B cell (primary cell): ENCODE measurements around the gene EN1. TPM values are rescaled to one million over a fixed set of nuclear protein-coding genes. Genes with fewer than 3 reads are reported as not detected.

Experiments
- ATAC-seq: fragments of 200-7000 bp; cut with Tn5 transposase; one replicate; pipeline ENCODE4 v1.10.0; 2021; ENCODE audit warnings: low read depth, mild to moderate bottlenecking, moderate number of reproducible peaks, moderate library complexity
- CTCF ChIA-PET: fragments of 350-600 bp; sonication (Branson Sonifier 250); formaldehyde crosslinking; loops from one replicate; lab custom pipeline; 2021; ENCODE audit warnings: antibody characterized with exemption, inconsistent platforms; lab: Charles Lee
- POLR2A ChIA-PET: fragments of 350-600 bp; sonication (Branson Sonifier 250); formaldehyde crosslinking; loops from one replicate; lab custom pipeline; 2021; ENCODE audit warnings: antibody characterized with exemption; lab: Charles Lee
- DNase-seq: peaks from one replicate; pipeline ENCODE4 v3.0.0; 2013
- H2AFZ ChIP-seq: 2 replicates; pipeline ENCODE4 v1.6.1; 2012; ENCODE audit warnings: mild to moderate bottlenecking, low read depth, low read length; ENCODE audit not compliant: insufficient read depth, poor library complexity, severe bottlenecking
- H3K27ac ChIP-seq, 2 donors: 1 replicate in 1 of 2; 2 replicates in 1 of 2; pipeline ENCODE4 v1.5.1; 2012 to 2013; ENCODE audit warnings: low read length in 2 of 2, mild to moderate bottlenecking in 2 of 2, moderate library complexity in 1 of 2
- H3K27me3 ChIP-seq, 4 experiments: fragments of 200-600 bp in 1 of 4; sonication (generic) in 1 of 4; replicated peaks in 1 of 4; 1 replicate in 2 of 4; 2 replicates in 2 of 4; pipeline versions ENCODE4 v1.6.1 to v1.7.0; 2013 to 2016; ENCODE audit warnings: low read length in 3 of 4, mild to moderate bottlenecking in 2 of 4, mixed read lengths in 1 of 4, moderate library complexity in 1 of 4; ENCODE audit not compliant: insufficient read depth in 4 of 4, control insufficient read depth in 3 of 4; ENCODE audit errors: control extremely low read depth in 1 of 4
- H3K36me3 ChIP-seq, 2 experiments: replicated peaks in 1 of 2; 1 replicate in 1 of 2; 2 replicates in 1 of 2; pipeline versions ENCODE4 v1.6.1 to v1.7.1; 2013; ENCODE audit warnings: low read length in 1 of 2; ENCODE audit not compliant: insufficient read depth in 2 of 2, control insufficient read depth in 1 of 2; ENCODE audit errors: control extremely low read depth in 1 of 2, extremely low read depth in 1 of 2
- H3K4me1 ChIP-seq, 2 donors: fragments of 200-600 bp in 1 of 2; sonication (generic) in 1 of 2; 1 replicate in 1 of 2; 2 replicates in 1 of 2; pipeline versions ENCODE4 v1.5.1 to v1.6.1; 2013 to 2017; ENCODE audit warnings: low read length in 2 of 2; ENCODE audit not compliant: control insufficient read depth in 2 of 2, insufficient read depth in 2 of 2
- H3K4me2 ChIP-seq: replicated peaks from 2 replicates; pipeline ENCODE3; 2012; ENCODE audit warnings: mild to moderate bottlenecking, low read depth, low read length; ENCODE audit not compliant: poor library complexity, severe bottlenecking
- H3K4me3 ChIP-seq, 5 experiments: fragments of 200-600 bp in 1 of 5; sonication (generic) in 1 of 5; 1 replicate in 3 of 5; 2 replicates in 2 of 5; pipeline versions ENCODE4 v1.5.1 to v1.7.0; 2011 to 2016; ENCODE audit warnings: low read length in 4 of 5, mild to moderate bottlenecking in 4 of 5, low read depth in 2 of 5, control low read depth in 1 of 5, moderate library complexity in 1 of 5; ENCODE audit not compliant: insufficient read depth in 1 of 5; ENCODE audit errors: control extremely low read depth in 1 of 5, extremely low read depth in 1 of 5
- H3K79me2 ChIP-seq: fragments of 200-600 bp; sonication (generic); one replicate; pipeline ENCODE4 v1.6.0; 2016; ENCODE audit warnings: low read length; ENCODE audit not compliant: control insufficient read depth, insufficient read depth
- H3K9ac ChIP-seq: fragments of 200-600 bp; sonication (generic); 2 replicates; pipeline ENCODE4 v1.6.1; 2017; ENCODE audit warnings: mild to moderate bottlenecking, low read length, moderate library complexity
- H3K9me3 ChIP-seq, 3 donors: one replicate each; pipeline versions ENCODE4 v1.6.1 to v1.7.1; 2013; ENCODE audit warnings: low read length in 2 of 3; ENCODE audit not compliant: control insufficient read depth in 2 of 3, insufficient read depth in 1 of 3; ENCODE audit errors: control extremely low read depth in 1 of 3
- H4K20me1 ChIP-seq: 2 replicates; pipeline ENCODE4 v1.6.0; 2012; ENCODE audit warnings: mild to moderate bottlenecking, low read length; ENCODE audit not compliant: insufficient read depth, control insufficient read depth, poor library complexity, severe bottlenecking
- H3K27ac Mint-ChIP-seq: one replicate; pipeline ENCODE4 v1.8.0; 2021; ENCODE audit warnings: mixed read lengths
- H3K27me3 Mint-ChIP-seq: one replicate; pipeline ENCODE4 v1.8.0; 2021; ENCODE audit warnings: mixed read lengths
- H3K4me1 Mint-ChIP-seq: one replicate; pipeline ENCODE4 v1.8.0; 2021; ENCODE audit warnings: mixed read lengths
- H3K4me3 Mint-ChIP-seq: one replicate; pipeline ENCODE4 v1.8.0; 2021; ENCODE audit warnings: mixed read lengths
- H3K9me3 Mint-ChIP-seq: one replicate; pipeline ENCODE4 v1.8.0; 2022; ENCODE audit warnings: mixed read lengths; ENCODE audit not compliant: insufficient read depth
- CTCF ChIP-seq: fragments of 200-600 bp; IDR thresholded peaks from one replicate; pipeline ENCODE4 v1.8.0; 2022; ENCODE audit warnings: antibody characterized with exemption, mild to moderate bottlenecking
- EZH2 ChIP-seq: IDR thresholded peaks from 2 replicates; pipeline ENCODE4 v1.6.1; 2012; ENCODE audit warnings: borderline replicate concordance, low read depth, mild to moderate bottlenecking, moderate library complexity, low read length; ENCODE audit not compliant: insufficient read depth, poor library complexity, severe bottlenecking
- WGBS: methylation state at CpG from one replicate; pipeline ENCODE4 v1.1.5; 2013; ENCODE audit warnings: missing lambda C conversion rate; ENCODE audit not compliant: insufficient coverage; 5-methylcytosine and 5-hydroxymethylcytosine counted together
- intact Hi-C: fragments of 100-400 bp; cut with micrococcal nuclease; formaldehyde crosslinking; loops from one replicate; pipeline ENCODE4 v1.10.0; 2022
- polyA plus RNA-seq: library from polyadenylated mRNA; depleted of rRNA; stranded (reverse); fragments of >200 nt; gene quantifications from 2 replicates; pipeline ENCODE4 v1.2.3, GENCODE V29; 2012
- total RNA-seq, 2 donors: library from RNA; stranded (reverse); fragments of 120-200 nt in 1 of 2; gene quantifications; 1 replicate in 1 of 2; 2 replicates in 1 of 2; pipeline versions ENCODE4 v1.2.3 to v1.2.4, GENCODE V29; 2013 to 2022

EN1 gene
- total and polyA plus RNA-seq, 2 donors (not counting 1 experiment from before 2014, with no cell fraction given), result not detected

- WGBS, result 43% methylated on average over 22 of the region's 23 CpGs
- peaks cover 0 to 33% (median 14%) of the 10 kb centered on the region in 4 experiments for H3K27me3 ChIP-seq
- peaks cover 44% of the 10 kb centered on the region for H3K27me3 Mint-ChIP-seq
Observed at GRCh38 chr2:118806797-118807667, 40.4 kb downstream of the EN1 start.

More at GRCh38 chr2:118806797-118807667, 40.4 kb downstream of the EN1 start:
- ChIA-PET CTCF (no interaction called here), POLR2A (no interaction called here)
- Histone ChIP-seq H3K79me2 (no peaks in the 10 kb centered on the region), H3K4me1 (peaks cover 0 to 4% of the 10 kb centered on the region in 2 donors), H2AFZ (no peak overlapping the region), H4K20me1 (no peaks in the 10 kb centered on the region), H3K27ac (no peak overlapping the region), H3K9me3 (peaks cover 0 to 11% (median 0%) of the 10 kb centered on the region in 3 donors), H3K36me3 (no peaks in the 10 kb centered on the region), H3K9ac (no peak overlapping the region), H3K4me3 (no peak overlapping the region), H3K4me2 (no peak overlapping the region)
- no peak overlapping the region for H3K4me3 Mint-ChIP-seq
- ATAC-seq (no peak), DNase-seq (no peak)
- no peaks in the 10 kb centered on the region for H3K4me1 Mint-ChIP-seq
- intact Hi-C loops, result no loop called here
- no peak for TF ChIP-seq EZH2
- no peak for TF ChIP-seq CTCF
- no peaks in the 10 kb centered on the region for H3K9me3 Mint-ChIP-seq
- H3K27ac Mint-ChIP-seq, result no peak overlapping the region
